SHP77 treated with DMSO at 0.1 percent for 48 hours (cell line): ENCODE measurements around the gene CCIN.
A peak's percentile ranks its signal among the peaks of the same experiment; 100 is the strongest.
"Not testable (repeated sequence)": the region's sequence is repeated elsewhere in the genome, so short reads cannot be mapped to it uniquely, and the experiment has no call there.

Experiments
- DNase-seq: peaks from one replicate; lab custom pipeline; 2025; lab: John Stamatoyannopoulos, UW

The CCIN gene

GRCh38 chr9:36160126-36160525 lies 9.1 kb upstream of the CCIN start:
- not testable (repeated sequence) for DNase-seq

- DNase-seq, result no peak
These were observed 8.0 kb upstream of the CCIN start for GRCh38 chr9:36161187-36161586.

- no peak for DNase-seq
These were observed 6.9 kb upstream of the CCIN start for GRCh38 chr9:36162211-36162738.

- DNase-seq, result no peak
These were observed 6.0 kb upstream of the CCIN start for GRCh38 chr9:36163049-36163785.

- DNase-seq, result no peak
These were observed 5.4 kb upstream of the CCIN start for GRCh38 chr9:36163786-36164170.

GRCh38 chr9:36164372-36164771 lies 4.8 kb upstream of the CCIN start:
- DNase-seq, result no peak

- DNase-seq, result no peak
These were observed 4.2 kb upstream of the CCIN start for GRCh38 chr9:36164989-36165388.

GRCh38 chr9:36165826-36166167 lies 3.4 kb upstream of the CCIN start:
- DNase-seq, result no peak

GRCh38 chr9:36166168-36166927 lies 2.8 kb upstream of the CCIN start:
- DNase-seq, result no peak

- DNase-seq, result no peak
These were observed 520 bp downstream of the CCIN start for GRCh38 chr9:36169708-36170107.

- no peak for DNase-seq
These were observed 1.3 kb downstream of the CCIN start for GRCh38 chr9:36170531-36170930.

- DNase-seq, result no peak
These were observed 4.7 kb downstream of the CCIN start for GRCh38 chr9:36173861-36174260.

- DNase-seq, result no peak
These were observed 5.1 kb downstream of the CCIN start for GRCh38 chr9:36174271-36174670.

GRCh38 chr9:36174731-36175130 lies 5.5 kb downstream of the CCIN start:
- DNase-seq, result no peak

- DNase-seq, result not testable (repeated sequence)
These were observed 6.0 kb downstream of the CCIN start for GRCh38 chr9:36175209-36175608.

GRCh38 chr9:36176496-36176895 lies 7.3 kb downstream of the CCIN start:
- not testable (repeated sequence) for DNase-seq

- DNase-seq, result no peak
These were observed 8.4 kb downstream of the CCIN start for GRCh38 chr9:36177571-36177970.

- not testable (repeated sequence) for DNase-seq
These were observed 11.1 kb downstream of the CCIN start for GRCh38 chr9:36180243-36180642.

- no peak for DNase-seq
These were observed 18.2 kb downstream of the CCIN start for GRCh38 chr9:36187414-36187813.

- no peak for DNase-seq
These were observed 19.0 kb downstream of the CCIN start for GRCh38 chr9:36188212-36188611.

- DNase-seq, result no peak
These were observed 20.8 kb downstream of the CCIN start for GRCh38 chr9:36189976-36190375.

GRCh38 chr9:36190388-36191289 lies 21.5 kb downstream of the CCIN start, which contains the start of gene CLTA:
Gene CLTA (plus strand): TSS chr9:36190921. CDS start chr9:36191057, 136 bp downstream.
- DNase-seq, result peak; percentile 80
